ENCODE measurements around the gene TCEAL4. TPM values are rescaled to one million over a fixed set of nuclear protein-coding genes. Genes with fewer than 3 reads are reported as not detected.

The TCEAL4 gene
- total and polyA plus RNA-seq, 2 of the 13 experiments (the other 11 are each of a cell fraction or from before 2014, with no cell fraction given) = 12.6 to 31.0 TPM

DNA sequence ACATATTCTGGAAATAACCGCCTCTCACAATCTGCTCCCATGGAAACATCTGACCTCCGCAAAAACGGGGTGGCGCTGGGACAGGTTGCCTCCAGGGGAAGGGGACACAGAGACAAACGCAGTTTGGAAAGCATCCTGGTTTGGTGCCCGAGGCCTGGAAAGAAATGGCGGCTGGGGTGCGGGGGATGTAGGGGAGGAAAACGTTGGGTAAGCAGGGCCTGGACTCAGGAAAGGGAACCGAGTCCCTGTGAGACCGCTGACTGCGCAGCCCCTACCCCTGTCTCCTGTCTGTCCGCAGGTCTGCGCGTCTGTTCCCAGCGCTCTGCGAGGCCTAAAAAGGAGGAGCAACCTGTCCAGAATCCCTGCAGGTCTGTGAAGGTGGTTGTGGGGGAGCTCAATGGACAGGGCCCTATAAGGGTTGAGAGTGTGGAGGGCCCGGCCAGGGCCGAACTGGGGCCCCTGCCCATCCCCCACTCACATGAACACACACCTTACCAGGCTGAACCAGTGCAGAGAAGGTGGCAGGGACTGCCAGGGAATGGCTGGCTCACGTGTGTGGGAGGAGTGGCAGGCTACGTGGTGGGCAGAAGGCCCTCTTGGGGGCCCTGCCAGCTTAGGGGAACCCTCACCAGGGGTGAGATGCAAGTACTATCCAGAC is 23.1 kb downstream of the TCEAL4 start:
- BruUV-seq (replicated peaks) = no TSS peak
- Histone ChIP-seq H2AFZ (ENCODE audit: low read length) (no peak overlapping the region), H3K4me1 (ENCODE audit: insufficient read depth, low read length) (no peaks in the 10 kb centered on the region), H3K9ac (ENCODE audit: insufficient read depth, low read depth, low read length) (no peak overlapping the region), H3K4me2 (ENCODE audit: low read depth, low read length) (no peak overlapping the region), H3K79me2 (ENCODE audit: insufficient read depth, low read length) (no peaks in the 10 kb centered on the region), H3K27me3 (ENCODE audit: control insufficient read depth in 1 of 2, insufficient read depth in 2 of 2, low read length in 2 of 2) (no peaks in the 10 kb centered on the region), H3K9me3 (ENCODE audit: low read length) (no peaks in the 10 kb centered on the region), H3K27ac (ENCODE audit: extremely low read length, insufficient read depth, low read length) (no peak overlapping the region), H4K20me1 (ENCODE audit: insufficient read depth, low read length) (no peaks in the 10 kb centered on the region), H3K4me3 (replicated peaks in 1 of 3; ENCODE audit: insufficient read depth in 1 of 3, low read depth in 2 of 3, low read length in 3 of 3) (no peak overlapping the region), H3K36me3 (replicated peaks in 1 of 2; ENCODE audit: control insufficient read depth in 1 of 2, insufficient read depth in 2 of 2, low read length in 2 of 2) (no peaks in the 10 kb centered on the region; a peak in 1 of 5 replicates)
- TF ChIP-seq ZBTB7A (CRISPR knock-in tag; IDR thresholded peaks at IDR 0.05) (no peak), ARNT2 (CRISPR knock-in tag; IDR thresholded peaks at IDR 0.05; ENCODE audit: low read depth) (no peak), ZNF816 (CRISPR knock-in tag; IDR thresholded peaks at IDR 0.05; ENCODE audit: borderline replicate concordance) (no peak)
- no peak for ATAC-seq
- in situ Hi-C loops (cut with HindIII; ENCODE audit: extremely low pct_ligation_motif_present, low pct_unique_long_range_greater_than_20kb) = no loop called here
- intact Hi-C loops (cut with micrococcal nuclease; ENCODE audit: unreplicated experiment) = no loop called here
- FAIRE-seq = no peak
- DNase-seq (ENCODE audit: low spot score) = no peak
- ChIA-PET CTCF (ENCODE audit: low intra/inter-chr PET ratio, low total read pairs) (no interaction called here), POLR2A (no interaction called here)
- WGBS (ENCODE audit: low lambda C conversion rate) = 97% methylated on average over 9 of the region's 21 CpGs

DNA sequence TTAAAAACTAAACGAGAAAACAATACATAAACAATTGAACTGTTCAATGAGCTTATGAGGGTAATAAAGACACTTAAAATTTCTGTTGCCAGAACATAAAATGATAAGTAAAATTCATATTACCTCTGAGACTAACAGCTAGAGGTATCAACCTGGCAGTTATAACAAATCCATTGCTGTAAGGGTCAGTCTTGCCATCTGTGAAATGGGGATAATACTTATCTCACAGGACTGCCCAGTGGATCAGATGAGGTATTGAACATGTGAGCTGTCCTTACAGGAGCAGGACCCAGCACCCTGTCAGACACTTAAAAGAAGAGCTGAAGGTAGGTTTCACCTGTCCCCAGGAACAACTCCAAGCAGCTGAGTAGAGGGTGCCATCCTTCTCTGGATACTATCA is 25.0 kb downstream of the TCEAL4 start:
- H3K79me2 ChIP-seq (ENCODE audit: insufficient read depth, low read length) = no peaks in the 10 kb centered on the region
- WGBS (ENCODE audit: low lambda C conversion rate) = 64% methylated on average over 1 of the region's 1 CpG
- H3K9ac ChIP-seq (ENCODE audit: insufficient read depth, low read depth, low read length) = no peak overlapping the region
- ChIA-PET POLR2A (no interaction called here), CTCF (ENCODE audit: low intra/inter-chr PET ratio, low total read pairs) (no interaction called here)
- ATAC-seq (no peak), DNase-seq (ENCODE audit: low spot score) (no peak), FAIRE-seq (no peak)
- H4K20me1 ChIP-seq (ENCODE audit: insufficient read depth, low read length) = no peaks in the 10 kb centered on the region
- H3K4me3 ChIP-seq (replicated peaks in 1 of 3; ENCODE audit: insufficient read depth in 1 of 3, low read depth in 2 of 3, low read length in 3 of 3) = no peak overlapping the region
- H3K27ac ChIP-seq (ENCODE audit: extremely low read length, insufficient read depth, low read length) = no peak overlapping the region
- no peak overlapping the region for H3K4me2 ChIP-seq (ENCODE audit: low read depth, low read length)
- H3K4me1 ChIP-seq (ENCODE audit: insufficient read depth, low read length) = no peaks in the 10 kb centered on the region
- intact Hi-C loops (cut with micrococcal nuclease; ENCODE audit: unreplicated experiment) = no loop called here
- no TSS peak for BruUV-seq (replicated peaks)
- in situ Hi-C loops (cut with HindIII; ENCODE audit: extremely low pct_ligation_motif_present, low pct_unique_long_range_greater_than_20kb) = no loop called here
- H2AFZ ChIP-seq (ENCODE audit: low read length) = no peak overlapping the region
- no peaks in the 10 kb centered on the region for H3K9me3 ChIP-seq (ENCODE audit: low read length)
- no peaks in the 10 kb centered on the region for H3K36me3 ChIP-seq (replicated peaks in 1 of 2; ENCODE audit: control insufficient read depth in 1 of 2, insufficient read depth in 2 of 2, low read length in 2 of 2)
- no peaks in the 10 kb centered on the region for H3K27me3 ChIP-seq (ENCODE audit: control insufficient read depth in 1 of 2, insufficient read depth in 2 of 2, low read length in 2 of 2)
- TF ChIP-seq ZNF629 (CRISPR knock-in tag; conservative IDR thresholded peaks at IDR 0.05) = peak; percentile 65
- TF ChIP-seq, protein P1, sequence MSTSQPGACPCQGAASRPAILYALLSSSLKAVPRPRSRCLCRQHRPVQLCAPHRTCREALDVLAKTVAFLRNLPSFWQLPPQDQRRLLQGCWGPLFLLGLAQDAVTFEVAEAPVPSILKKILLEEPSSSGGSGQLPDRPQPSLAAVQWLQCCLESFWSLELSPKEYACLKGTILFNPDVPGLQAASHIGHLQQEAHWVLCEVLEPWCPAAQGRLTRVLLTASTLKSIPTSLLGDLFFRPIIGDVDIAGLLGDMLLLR (CRISPR knock-in tag; IDR thresholded peaks at IDR 0.05) = no peak

All from HepG2 (cell line).